ENCODE measurements around the gene MPP4.

GRCh38 chr2:201630577-201630976 lies 67.9 kb downstream of the MPP4 start:
- TF ChIP-seq CTCF (IDR thresholded peaks at IDR 0.05) (no peak), POLR2A (IDR thresholded peaks at IDR 0.05) (no peak)
